HTERT RPE-1 (cell line): ENCODE measurements around the gene EPHA2.

Experiments
- in situ Hi-C: fragments of 300-500 bp; cut with MboI; formaldehyde crosslinking; loops from 4 replicates; pipeline ENCODE4 v1.14.3; 2020; ENCODE audit warnings: low sequenced_read_pairs

Gene EPHA2

DNA sequence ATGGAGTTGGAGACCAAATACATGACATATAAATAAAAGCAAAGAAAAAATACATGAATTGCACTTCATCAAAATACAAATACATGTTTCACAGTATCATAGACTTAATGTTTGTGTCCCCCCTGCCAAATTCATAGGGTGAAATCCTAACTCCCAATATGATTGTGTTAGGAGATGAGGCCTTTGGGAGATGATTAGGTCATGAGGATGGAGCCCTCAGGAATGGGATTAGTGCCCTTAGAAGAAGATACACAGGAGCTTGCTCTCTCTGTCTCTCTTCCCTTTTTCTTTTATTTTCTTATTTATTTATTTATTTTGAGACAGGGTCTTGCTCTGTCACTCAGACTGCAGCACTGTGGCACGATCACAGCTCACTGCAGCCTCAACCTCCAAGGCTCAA lies 56.5 kb downstream of the EPHA2 start:
- in situ Hi-C loops: no loop called here

DNA sequence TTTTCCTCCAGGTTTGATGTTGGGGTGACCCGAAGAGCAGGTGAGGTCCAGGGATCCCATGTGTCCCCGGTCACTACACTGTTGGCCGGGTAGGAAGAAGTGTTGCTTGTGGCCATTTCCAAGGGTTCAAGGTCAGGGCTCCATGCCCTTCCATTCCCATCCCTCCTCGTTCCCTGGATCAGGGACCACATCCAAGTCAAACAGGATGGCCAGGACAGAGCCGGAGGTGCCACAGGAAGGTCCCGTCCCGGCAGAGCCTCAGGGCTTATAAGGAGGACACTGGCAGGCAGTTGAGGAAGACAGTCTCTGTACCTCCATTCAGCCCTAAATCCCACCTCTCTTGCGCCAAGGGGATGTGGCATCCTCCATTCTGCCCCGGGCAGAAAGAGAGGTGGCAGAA lies 60.4 kb downstream of the EPHA2 start:
- in situ Hi-C loops: no loop called here

DNA sequence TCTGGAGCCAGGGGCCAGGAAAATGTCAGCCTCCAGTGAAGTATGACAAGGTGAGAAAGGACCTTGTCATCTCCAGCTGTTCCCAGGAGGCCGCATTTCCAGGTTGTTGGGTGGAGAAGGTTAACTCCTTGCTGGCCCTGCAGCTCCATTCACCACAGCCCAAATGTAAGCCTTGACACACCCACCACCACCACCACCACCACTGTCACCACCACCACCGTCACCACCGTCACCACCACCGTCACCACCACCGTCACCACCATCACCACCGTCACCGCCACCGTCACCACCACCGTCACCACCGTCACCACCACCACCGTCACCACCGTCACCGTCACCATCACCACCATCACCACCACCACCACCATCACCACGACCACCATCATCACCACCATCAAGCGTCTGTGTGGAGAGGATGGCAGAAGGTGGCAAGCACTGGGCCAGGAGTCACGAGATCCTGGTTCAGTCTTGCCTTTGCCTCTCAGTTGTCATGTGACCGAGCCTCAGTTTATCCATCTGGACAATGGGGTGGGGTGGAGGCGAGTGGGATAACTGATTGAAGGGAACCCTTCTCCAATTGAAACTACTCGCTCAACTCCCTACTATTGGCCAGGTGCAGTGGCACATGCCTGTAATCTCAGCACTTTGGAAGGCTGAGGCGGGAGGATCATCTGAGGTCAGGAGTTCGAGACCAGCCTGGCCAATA lies 61.3 kb downstream of the EPHA2 start:
- in situ Hi-C loops: no loop called here

DNA sequence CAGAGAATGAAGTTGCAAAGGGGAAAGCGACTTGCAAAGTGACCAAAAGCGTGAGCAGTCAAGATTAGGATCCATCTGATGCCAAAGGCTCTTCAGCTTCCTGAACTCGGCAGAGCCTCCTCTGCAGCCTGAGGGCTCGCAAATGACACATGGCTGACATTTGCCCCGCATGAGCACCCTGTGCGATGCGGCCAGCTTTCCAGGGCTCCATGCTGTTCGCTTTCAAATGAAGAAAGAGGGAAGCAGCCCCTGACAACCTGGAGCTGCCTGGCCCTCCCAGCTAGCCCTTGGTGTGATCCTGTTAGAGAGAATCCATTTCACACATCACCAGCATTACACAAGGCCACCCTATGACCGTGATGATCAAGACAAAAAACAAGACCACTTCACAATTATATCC lies 62.3 kb downstream of the EPHA2 start:
- in situ Hi-C loops: no loop called here

DNA sequence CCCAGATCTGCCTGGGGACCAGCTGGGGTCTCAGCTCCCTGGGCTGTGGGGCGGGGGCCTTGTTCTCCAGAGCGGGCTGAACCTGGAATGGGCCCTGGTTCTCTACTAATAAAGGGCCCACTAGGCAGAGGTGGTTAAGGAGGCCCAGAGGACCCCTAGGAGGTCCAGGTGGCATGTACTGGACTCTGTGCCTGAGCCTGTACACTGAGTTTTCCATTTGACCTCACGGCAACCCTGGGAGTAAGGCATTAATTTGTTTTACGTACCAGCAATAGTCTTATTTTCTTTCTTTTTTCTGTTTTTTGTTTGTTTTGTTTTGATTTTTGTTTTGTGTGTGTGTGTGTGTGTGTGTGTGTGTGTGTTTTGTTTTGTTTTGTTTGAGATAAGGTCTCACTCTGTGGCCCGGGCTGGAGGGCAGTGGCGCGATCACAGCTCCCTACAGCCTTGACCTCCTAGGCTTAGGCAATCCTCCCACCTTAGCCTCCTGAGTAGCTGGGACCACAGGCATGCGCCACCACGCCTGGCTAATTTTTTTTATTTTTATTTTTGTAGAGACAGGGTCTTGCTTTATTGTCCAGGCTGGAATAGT lies 62.9 kb downstream of the EPHA2 start:
- in situ Hi-C loops: no loop called here

DNA sequence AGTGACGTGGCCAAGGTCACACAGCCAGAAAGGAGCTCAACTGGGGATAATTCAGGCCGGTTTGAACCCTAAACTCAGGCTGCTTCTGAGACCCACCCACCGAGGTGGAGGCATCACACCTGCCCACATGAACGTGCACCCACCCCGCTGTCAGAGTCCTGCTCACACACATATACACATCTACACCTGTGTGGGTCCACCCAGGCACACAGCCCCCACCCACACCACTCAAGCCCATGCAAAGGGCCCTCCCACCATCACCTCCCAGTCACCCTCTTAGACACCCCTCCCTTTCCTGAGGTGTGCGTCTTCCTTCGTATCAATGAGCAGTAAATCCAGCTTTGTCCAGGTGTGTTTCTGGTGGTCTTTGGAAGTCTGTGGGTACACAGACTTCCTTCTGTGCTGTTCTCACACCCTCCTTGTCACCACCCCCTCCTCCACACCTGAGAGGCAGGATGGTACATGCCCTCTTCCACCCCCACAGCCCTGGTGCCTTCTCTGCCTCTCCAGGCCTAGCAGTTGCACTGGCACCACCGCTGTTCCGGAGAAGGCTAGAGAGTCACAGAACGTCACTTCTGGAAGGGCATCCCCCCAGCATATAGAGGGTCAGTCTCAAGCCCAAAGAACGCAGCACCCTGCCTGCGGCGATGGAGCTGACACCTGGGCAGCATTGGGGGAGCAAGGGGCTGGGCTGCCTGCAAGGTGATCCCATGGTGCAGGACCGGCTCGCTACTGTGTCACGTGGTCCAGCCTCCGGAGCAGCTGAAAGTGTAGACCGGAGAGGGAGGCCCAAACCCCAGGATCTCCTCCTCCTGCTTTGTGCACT lies 63.6 kb downstream of the EPHA2 start:
- in situ Hi-C loops: no loop called here

DNA sequence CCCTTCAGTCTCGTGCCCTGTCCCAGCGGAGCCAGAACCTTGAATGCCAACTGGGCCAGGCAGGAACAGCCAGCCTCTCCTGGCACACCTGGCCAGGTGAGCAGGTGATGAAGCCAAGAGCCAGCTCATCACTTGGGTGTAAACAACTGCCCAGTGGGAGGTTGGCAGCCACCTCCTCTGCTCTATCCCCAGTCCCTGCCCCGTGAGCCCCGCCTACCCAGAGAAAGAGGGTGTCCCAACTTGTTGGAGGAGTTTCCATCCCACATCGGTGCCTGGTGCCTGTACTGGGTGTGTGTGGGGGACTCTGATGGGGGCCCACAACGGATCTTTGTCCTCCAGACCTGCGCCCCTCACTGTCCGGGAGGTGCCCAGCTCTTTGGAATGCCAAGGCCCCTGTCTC lies 64.6 kb downstream of the EPHA2 start:
- in situ Hi-C loops: no loop called here

DNA sequence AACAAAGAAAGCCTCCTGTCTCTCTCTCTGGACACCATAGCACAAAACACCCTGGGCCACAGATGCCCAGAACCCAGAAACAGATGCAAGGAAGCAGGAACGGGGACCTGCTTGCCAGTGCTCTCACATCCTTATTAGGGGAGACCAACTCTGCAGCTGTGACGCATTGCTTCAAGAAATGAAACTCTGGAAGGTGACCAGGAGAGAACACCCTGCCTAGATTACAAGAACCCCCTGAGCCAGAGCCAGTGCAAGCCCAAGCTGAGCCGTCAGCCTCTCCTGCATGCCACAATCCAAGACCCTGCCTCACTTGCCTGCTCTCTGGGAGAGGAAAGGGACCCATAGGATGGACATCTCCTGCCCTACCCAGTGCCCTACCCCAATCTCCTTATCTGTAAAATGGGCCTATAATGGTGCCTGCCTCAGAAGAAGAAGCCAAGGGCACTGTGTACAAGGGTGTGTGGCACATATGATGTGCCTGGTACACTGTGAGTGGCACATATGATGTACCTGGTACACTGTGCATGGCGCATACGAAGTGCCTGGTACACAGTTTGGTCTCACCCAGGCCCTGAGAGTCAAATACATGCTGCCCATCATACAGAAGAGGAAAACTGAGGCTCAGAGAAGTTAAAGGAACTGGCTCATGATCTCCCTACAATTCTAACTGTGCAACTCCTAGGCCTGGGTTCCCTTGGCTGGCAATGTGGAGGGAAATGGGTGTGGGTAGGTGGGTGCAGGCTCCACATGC lies 65.6 kb downstream of the EPHA2 start:
- in situ Hi-C loops: no loop called here

DNA sequence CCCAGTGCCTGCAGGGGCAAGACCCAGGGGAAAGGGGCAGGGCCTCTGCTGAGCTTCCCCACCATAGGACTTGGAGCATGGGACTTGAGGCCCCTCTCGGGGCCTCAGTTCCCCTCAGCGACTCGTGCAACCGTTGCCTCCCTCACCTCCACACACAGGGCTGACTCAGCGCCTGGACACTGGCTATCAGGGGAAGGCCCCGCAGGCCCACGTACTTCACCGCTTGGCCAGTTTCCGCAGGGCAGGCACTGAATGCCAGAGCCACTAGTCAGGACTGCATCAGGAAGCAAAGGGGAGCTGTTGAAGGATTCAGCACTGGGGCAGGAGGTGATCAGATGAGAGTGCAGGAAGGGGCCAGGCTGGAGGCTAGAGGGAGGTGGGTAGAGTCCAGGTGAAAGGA lies 66.9 kb downstream of the EPHA2 start:
- in situ Hi-C loops: no loop called here

DNA sequence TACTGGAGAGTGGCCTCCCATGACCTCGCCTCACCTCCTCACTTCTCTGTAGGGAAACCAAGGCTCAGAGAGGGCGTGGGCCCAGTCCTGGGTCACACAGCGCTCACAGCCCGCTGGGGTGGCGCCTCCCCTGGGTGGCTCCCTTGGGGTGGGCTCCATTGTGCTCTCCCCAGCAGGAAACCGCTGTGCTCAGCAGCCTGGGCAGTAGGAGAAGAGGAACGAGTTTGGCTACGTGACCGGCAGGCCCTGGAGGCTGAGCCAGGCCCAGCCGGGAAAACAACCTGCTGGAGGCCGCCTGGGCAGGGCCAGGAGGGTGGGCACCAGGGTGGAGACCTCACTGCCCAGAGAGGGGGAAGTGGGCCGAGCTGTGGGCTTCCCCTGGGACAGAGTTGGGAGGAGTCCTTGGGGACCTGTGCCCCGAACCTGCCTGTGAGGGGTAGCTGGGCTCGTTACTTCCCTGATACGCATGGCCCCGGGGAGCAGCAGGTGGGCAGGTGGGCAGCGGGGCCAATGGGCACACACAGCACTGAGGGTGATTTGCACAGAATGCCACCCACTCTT lies 67.4 kb downstream of the EPHA2 start:
- in situ Hi-C loops: no loop called here

DNA sequence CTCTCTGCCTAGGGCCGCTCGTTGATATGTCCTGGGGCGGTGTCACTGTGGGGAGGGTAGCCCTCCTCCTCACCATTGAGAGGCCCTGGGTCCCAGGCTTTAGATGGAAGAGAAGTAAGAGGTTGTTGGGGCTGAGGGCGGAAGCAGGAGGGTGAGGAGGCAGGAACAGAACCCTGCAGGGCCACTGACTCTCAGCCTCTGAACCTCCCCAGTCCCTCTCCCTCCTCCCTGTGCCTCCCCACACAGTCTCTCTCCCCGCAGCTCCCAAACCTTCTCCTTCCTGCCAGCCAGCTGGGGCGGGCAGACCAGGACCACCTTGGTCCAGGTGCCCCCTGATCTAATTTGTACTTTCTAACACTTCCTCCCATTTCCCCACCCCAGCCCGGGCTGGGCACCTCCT lies 68.1 kb downstream of the EPHA2 start:
- in situ Hi-C loops: no loop called here

DNA sequence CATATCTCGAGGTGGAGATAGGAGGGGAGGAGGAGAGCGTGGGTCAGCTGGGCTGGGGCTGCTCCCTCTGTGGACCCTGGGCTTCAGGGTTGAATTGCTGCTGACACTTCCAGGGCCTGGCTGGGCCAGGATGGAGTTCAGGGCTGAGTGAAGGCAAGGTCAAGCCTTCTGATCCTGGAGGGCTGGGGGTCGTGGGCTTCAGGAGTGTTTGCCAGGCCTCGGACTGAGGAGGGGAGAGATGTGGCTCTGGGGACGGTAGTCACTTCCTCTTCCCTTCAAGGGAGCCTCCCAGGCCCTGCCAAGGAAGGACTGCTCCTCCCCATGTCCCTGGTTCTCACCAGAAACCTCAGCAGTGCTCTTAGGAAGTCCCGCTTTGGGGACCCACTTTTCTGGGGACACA lies 70.3 kb downstream of the EPHA2 start:
- in situ Hi-C loops: no loop called here

DNA sequence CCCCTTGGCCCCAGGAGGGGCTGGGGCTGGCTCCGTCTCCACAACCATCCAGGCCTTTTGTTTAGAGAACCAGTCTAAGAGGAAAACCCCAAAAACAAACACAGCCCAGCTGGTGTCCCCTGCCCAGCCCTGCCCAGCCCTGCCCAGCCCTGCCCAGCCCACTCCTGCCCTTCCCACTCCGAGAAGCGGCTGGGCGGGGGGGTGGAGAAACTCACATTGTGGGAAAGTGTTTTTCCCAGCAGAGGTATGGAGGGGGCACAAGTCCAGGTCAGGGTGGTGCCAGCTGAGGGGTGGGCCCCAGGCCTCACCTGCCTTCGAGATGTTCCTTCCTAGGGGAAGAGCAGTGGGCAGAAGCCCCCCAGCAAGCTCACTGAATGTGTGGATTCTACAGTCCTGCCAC lies 72.4 kb downstream of the EPHA2 start:
- in situ Hi-C loops: no loop called here

DNA sequence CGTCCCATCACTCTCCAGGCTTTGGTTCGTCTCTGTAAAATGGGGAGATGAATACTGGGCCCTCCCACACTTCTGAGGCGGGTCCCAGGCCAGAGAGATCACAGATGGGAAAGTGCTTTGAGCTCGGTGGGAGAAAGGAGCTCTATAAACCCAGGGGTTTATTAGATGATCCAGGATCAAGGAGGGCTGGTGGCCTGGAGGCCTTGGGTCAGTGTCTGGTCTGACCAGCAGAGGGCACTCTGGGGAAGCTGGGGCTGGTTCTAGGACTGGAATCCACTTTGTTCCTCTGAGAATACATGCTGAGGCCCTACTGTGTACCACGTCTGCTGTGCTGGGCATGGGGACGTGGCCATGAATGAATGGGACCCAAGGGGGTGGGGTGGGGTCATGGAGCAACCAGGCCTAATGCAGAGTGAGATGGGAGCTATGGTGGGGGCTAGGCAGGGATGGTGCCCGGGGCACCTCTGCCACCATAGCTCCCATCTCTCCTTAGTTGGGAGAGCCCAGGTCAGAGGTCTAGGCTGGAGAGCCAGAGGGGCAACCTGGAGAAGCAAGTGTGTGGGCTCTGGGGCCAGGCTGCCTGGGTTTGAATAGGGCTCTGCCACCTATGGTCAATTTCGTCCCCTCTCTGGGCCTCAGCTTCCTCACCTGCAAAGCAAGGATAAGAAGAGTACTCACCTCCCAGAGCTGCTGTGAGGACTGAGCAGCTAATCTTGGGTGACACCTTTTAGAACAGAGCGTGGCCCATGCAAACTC lies 73.4 kb downstream of the EPHA2 start:
- in situ Hi-C loops: no loop called here

DNA sequence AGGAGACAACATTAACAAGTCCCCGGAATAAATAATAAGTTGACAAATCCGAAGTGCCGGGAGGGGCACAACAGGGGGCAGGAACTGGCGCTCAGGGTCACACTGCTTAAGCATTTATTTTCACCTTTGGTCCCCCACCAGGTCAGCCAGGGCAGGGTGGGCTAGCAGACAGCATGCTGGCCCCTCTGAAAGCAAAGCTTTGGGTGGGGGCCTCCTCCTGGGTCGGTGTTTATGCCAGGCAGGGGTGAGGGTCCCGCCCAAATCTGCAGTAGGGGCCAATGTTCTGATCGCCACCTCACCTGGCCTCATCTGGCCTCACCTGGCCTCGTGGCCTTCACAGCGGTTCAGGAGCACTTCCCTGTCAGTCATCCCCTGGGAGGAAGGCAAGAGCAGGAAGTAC lies 74.2 kb downstream of the EPHA2 start:
- in situ Hi-C loops: no loop called here

DNA sequence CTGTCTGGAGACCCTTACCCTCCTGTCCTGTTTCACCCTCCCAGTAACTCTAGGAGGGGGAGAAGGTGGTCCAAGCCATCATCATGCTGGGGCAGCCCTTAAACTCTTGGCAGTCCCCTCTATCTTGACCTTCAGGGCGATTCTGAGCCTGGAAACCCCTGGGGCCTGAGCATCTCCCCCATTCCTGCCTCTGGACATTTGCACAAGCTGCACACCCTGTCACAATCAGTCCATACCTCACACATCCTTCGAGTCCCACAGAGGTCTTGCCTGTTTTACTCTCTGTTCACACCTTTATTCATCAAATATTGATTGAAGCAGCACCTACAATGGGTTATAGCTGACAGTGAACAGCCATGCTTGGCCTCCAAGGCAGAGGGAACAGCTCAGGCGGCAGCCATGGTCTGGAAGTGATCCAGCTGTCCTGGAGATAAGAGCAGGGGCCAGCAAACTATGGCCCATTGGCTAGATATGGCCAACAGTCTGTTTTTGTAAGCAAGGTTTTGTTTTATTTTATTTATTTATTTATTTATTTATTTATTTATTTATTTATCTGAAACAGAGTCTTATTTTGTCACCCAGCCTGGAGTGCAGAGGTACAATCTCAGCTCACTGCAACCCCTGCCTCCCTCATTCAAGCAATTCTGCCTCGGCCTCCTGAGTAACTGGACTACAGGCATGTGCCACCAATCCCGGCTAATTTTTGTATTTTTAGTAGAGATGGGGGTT lies 75.3 kb downstream of the EPHA2 start:
- in situ Hi-C loops: no loop called here

DNA sequence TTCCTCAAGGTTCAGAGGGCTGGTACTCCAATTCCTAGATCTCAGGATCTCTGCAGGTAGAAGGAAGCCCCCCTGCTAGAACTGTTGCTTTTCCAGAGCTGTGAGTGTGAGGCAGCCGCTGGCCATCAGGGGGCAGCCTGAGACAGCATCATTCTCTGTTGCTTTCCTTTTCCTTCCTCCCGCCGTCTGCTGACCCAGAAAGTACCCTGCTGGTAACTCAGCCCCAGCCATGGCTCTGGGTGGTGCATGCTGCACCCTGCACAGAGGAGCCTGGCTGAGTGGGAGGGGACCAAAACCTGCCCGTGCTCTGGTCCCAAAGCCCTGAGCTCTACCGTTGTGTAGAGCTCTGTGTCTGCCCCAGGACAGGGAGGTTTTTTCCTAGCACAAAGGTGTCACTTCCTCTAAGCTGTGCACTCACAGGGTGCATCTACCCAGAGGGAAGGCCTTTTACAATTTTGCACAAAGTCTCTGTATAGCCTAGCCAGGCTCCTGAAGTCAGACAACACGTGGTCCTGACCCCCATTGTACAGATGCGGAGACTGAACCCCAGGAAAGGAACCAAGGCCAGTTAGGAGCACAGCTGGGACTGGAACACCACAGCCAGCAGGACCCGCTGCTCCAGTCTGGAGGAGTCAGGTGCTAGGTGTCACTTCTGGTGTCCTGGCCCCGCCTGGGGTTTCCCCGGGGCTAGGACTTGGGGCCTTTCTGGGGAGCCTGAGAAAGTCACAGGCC lies 76.8 kb downstream of the EPHA2 start:
- in situ Hi-C loops: no loop called here

DNA sequence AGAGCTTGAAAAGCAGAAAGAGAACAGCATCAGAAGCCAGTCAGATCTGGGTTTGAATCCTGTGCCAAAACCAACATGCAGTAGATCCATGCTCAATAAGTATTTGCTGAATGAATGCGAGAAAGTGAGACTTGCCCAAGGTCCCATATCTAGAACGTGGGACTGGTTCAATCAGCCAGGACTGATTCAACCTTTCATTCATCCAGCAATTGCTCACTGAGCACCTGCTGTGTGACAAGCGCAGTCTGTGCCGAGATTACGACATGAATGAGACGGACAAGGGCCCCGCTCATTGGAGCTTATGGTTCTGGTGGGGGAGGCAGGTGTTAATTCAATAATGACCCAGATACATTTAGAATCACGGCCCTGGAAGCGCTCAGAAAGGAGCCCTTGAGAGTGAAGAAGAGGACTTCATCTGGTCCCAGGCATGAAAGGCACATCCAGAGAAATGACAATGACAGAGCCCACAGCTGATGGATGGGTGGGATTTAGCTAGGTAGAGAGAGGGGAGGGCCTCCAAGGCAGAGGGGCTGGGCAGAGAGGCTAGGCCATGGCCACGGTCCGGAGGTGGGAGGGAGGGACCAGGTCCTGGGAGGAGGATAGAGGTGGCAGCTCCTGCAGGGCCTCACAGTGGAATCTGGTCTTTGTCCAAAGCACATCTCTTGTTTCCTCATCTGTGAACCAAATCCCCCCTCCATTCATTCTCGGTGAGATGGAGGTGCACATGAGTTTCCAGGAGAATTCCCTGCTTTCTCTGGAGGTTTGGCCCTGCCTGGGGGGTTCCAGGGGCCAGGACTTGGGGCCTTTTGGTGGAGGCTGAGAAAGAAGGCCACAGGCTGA lies 78.2 kb downstream of the EPHA2 start:
- in situ Hi-C loops: no loop called here
